ENCODE results near the gene TVP23B. TPM values are rescaled to one million over a fixed set of nuclear protein-coding genes. Genes with fewer than 3 reads are reported as not detected.
"Not testable (repeated sequence)": the region's sequence is repeated elsewhere in the genome, so short reads cannot be mapped to it uniquely, and the experiment has no call there.

Gene TVP23B
- total and polyA plus RNA-seq, 2 donors, result 32.2 to 35.8 TPM

DNA sequence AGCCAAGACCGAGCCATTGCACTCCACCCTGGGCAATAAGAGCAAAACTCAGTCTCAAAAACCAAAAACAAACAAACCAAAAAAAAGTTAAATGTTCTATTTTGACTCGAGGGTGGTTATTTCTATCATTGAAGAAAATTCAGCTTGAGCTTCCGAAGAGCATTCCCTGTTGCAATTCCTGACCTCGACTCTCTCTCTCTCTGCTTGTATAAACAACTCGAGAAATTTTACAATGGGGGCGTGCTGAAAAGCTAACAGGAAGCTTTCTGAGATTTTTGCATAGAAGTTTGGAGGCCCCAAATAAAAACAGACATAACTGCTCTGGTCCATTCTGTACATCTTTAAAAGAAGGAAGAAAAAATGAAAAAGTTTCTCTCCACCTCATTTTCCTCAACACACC, 33.5 kb upstream of the TVP23B start:
- not testable (repeated sequence) for H3K9me3 ChIP-seq (ENCODE audit: control insufficient read depth in 2 of 2, insufficient read depth in 1 of 2, low read length in 1 of 2); H3K4me3 ChIP-seq (ENCODE audit: low read length in 2 of 2); H3K27me3 ChIP-seq (ENCODE audit: control insufficient read depth in 2 of 2, insufficient read depth in 1 of 2, low read length in 1 of 2); DNase-seq (ENCODE audit: low read depth in 6 of 9, low spot score in 9 of 9); H3K27ac ChIP-seq (ENCODE audit: low read depth in 1 of 2, low read length in 1 of 2); H3K4me1 ChIP-seq (ENCODE audit: control insufficient read depth in 2 of 2, insufficient read depth in 2 of 2, low read length in 2 of 2); H3K36me3 ChIP-seq (ENCODE audit: control insufficient read depth in 2 of 2, insufficient read depth in 2 of 2, low read length in 1 of 2)
- 94% methylated on average over 6 of the region's 6 CpGs for WGBS

DNA sequence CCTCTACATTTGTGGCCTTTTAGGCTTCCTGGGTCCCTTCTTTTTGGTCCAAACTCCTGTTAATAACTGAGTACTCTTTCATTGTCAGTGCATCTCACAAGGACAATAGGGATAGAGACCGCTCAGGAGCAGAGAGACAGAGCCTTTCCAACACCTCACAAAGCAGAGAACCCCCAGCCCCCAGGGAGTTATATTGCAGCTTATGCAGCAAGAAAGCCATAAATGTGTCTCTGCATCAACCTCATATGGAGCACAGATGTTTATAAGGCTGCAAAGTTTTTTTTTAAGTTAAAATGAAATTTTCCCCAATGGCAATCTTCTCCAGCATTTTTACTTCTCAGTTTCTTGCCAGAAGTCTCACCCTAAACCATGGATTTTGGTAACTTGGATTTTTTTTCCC, 30.7 kb upstream of the TVP23B start:
- H3K27ac ChIP-seq (ENCODE audit: low read depth in 1 of 2, low read length in 1 of 2); DNase-seq (ENCODE audit: low read depth in 6 of 9, low spot score in 9 of 9); H3K9me3 ChIP-seq (ENCODE audit: control insufficient read depth in 2 of 2, insufficient read depth in 1 of 2, low read length in 1 of 2); H3K4me3 ChIP-seq (ENCODE audit: low read length in 2 of 2); H3K36me3 ChIP-seq (ENCODE audit: control insufficient read depth in 2 of 2, insufficient read depth in 2 of 2, low read length in 1 of 2); H3K27me3 ChIP-seq (ENCODE audit: control insufficient read depth in 2 of 2, insufficient read depth in 1 of 2, low read length in 1 of 2); H3K4me1 ChIP-seq (ENCODE audit: control insufficient read depth in 2 of 2, insufficient read depth in 2 of 2, low read length in 2 of 2): not testable (repeated sequence)
- 95% methylated on average over 1 of the region's 1 CpG for WGBS

- not testable (repeated sequence) for H3K27ac ChIP-seq (ENCODE audit: low read depth in 1 of 2, low read length in 1 of 2); H3K9me3 ChIP-seq (ENCODE audit: control insufficient read depth in 2 of 2, insufficient read depth in 1 of 2, low read length in 1 of 2); H3K4me3 ChIP-seq (ENCODE audit: low read length in 2 of 2); H3K36me3 ChIP-seq (ENCODE audit: control insufficient read depth in 2 of 2, insufficient read depth in 2 of 2, low read length in 1 of 2); DNase-seq (ENCODE audit: low read depth in 6 of 9, low spot score in 9 of 9); H3K4me1 ChIP-seq (ENCODE audit: control insufficient read depth in 2 of 2, insufficient read depth in 2 of 2, low read length in 2 of 2); H3K27me3 ChIP-seq (ENCODE audit: control insufficient read depth in 2 of 2, insufficient read depth in 1 of 2, low read length in 1 of 2)
- WGBS, result 92% methylated on average over 5 of the region's 6 CpGs
These were observed 27.1 kb upstream of the TVP23B start for GRCh38 chr17:18753829-18754409.

DNA sequence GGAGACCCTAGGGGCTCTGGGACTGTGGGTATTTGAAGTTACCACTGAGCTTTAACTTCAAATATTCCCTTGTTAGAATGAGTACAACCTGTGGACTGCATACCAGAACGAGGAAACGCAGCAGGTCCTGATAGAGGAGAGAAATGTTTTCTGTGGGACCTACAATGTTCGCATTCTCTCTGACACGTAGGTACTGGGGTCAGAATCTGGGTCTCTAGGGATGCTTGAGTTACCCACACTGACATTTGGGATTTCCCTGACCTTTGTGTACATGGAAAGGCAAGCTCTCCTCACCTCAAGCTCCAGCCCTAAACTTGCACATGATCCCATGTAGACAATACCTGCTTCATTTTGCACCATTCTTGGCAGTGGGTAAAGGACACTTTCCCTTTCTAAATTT, 25.0 kb upstream of the TVP23B start:
- H3K27me3 ChIP-seq (ENCODE audit: control insufficient read depth in 2 of 2, insufficient read depth in 1 of 2, low read length in 1 of 2); H3K4me1 ChIP-seq (ENCODE audit: control insufficient read depth in 2 of 2, insufficient read depth in 2 of 2, low read length in 2 of 2); DNase-seq (ENCODE audit: low read depth in 6 of 9, low spot score in 9 of 9); H3K4me3 ChIP-seq (ENCODE audit: low read length in 2 of 2); H3K27ac ChIP-seq (ENCODE audit: low read depth in 1 of 2, low read length in 1 of 2); H3K9me3 ChIP-seq (ENCODE audit: control insufficient read depth in 2 of 2, insufficient read depth in 1 of 2, low read length in 1 of 2); H3K36me3 ChIP-seq (ENCODE audit: control insufficient read depth in 2 of 2, insufficient read depth in 2 of 2, low read length in 1 of 2): not testable (repeated sequence)
- WGBS, result 94% methylated on average over 4 of the region's 4 CpGs

- H3K4me1 ChIP-seq (ENCODE audit: control insufficient read depth in 2 of 2, insufficient read depth in 2 of 2, low read length in 2 of 2); H3K27me3 ChIP-seq (ENCODE audit: control insufficient read depth in 2 of 2, insufficient read depth in 1 of 2, low read length in 1 of 2); H3K27ac ChIP-seq (ENCODE audit: low read depth in 1 of 2, low read length in 1 of 2); DNase-seq (ENCODE audit: low read depth in 6 of 9, low spot score in 9 of 9); H3K4me3 ChIP-seq (ENCODE audit: low read length in 2 of 2); H3K36me3 ChIP-seq (ENCODE audit: control insufficient read depth in 2 of 2, insufficient read depth in 2 of 2, low read length in 1 of 2); H3K9me3 ChIP-seq (ENCODE audit: control insufficient read depth in 2 of 2, insufficient read depth in 1 of 2, low read length in 1 of 2): not testable (repeated sequence)
- 93% methylated on average over 8 of the region's 8 CpGs for WGBS
These were observed 23.5 kb upstream of the TVP23B start for GRCh38 chr17:18757368-18758044.

DNA sequence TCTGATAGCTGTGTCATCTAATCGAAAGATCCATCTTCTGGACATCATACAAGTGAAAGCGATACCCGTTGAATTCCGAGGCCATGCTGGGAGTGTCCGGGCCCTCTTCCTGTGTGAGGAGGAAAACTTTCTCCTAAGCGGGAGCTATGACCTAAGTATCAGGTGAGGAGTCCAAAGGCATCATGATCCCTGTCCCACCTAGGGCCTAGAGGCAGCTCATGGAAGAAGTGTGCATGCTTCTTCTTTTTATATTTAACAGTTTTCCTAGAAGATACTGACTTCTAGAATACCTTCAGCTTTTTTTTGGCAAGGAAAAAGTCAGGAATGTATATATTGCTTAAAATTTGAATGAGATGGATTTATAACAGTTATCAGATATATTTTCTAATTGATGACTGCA, 22.6 kb upstream of the TVP23B start:
- WGBS, result 95% methylated on average over 1 of the region's 6 CpGs
- H3K27ac ChIP-seq (ENCODE audit: low read depth in 1 of 2, low read length in 1 of 2); DNase-seq (ENCODE audit: low read depth in 6 of 9, low spot score in 9 of 9); H3K27me3 ChIP-seq (ENCODE audit: control insufficient read depth in 2 of 2, insufficient read depth in 1 of 2, low read length in 1 of 2); H3K4me1 ChIP-seq (ENCODE audit: control insufficient read depth in 2 of 2, insufficient read depth in 2 of 2, low read length in 2 of 2); H3K36me3 ChIP-seq (ENCODE audit: control insufficient read depth in 2 of 2, insufficient read depth in 2 of 2, low read length in 1 of 2); H3K4me3 ChIP-seq (ENCODE audit: low read length in 2 of 2); H3K9me3 ChIP-seq (ENCODE audit: control insufficient read depth in 2 of 2, insufficient read depth in 1 of 2, low read length in 1 of 2): not testable (repeated sequence)

- 98% methylated on average over 6 of the region's 6 CpGs for WGBS
- not testable (repeated sequence) for H3K36me3 ChIP-seq (ENCODE audit: control insufficient read depth in 2 of 2, insufficient read depth in 2 of 2, low read length in 1 of 2); H3K4me3 ChIP-seq (ENCODE audit: low read length in 2 of 2); H3K9me3 ChIP-seq (ENCODE audit: control insufficient read depth in 2 of 2, insufficient read depth in 1 of 2, low read length in 1 of 2); H3K27me3 ChIP-seq (ENCODE audit: control insufficient read depth in 2 of 2, insufficient read depth in 1 of 2, low read length in 1 of 2); H3K4me1 ChIP-seq (ENCODE audit: control insufficient read depth in 2 of 2, insufficient read depth in 2 of 2, low read length in 2 of 2); H3K27ac ChIP-seq (ENCODE audit: low read depth in 1 of 2, low read length in 1 of 2); DNase-seq (ENCODE audit: low read depth in 6 of 9, low spot score in 9 of 9)
These were observed 20.8 kb upstream of the TVP23B start for GRCh38 chr17:18760221-18760620.

GRCh38 chr17:18770572-18770971, 10.4 kb upstream of the TVP23B start:
- not testable (repeated sequence) for H3K27me3 ChIP-seq (ENCODE audit: control insufficient read depth in 2 of 2, insufficient read depth in 1 of 2, low read length in 1 of 2); H3K27ac ChIP-seq (ENCODE audit: low read depth in 1 of 2, low read length in 1 of 2); H3K9me3 ChIP-seq (ENCODE audit: control insufficient read depth in 2 of 2, insufficient read depth in 1 of 2, low read length in 1 of 2); H3K36me3 ChIP-seq (ENCODE audit: control insufficient read depth in 2 of 2, insufficient read depth in 2 of 2, low read length in 1 of 2); DNase-seq (ENCODE audit: low read depth in 6 of 9, low spot score in 9 of 9); H3K4me3 ChIP-seq (ENCODE audit: low read length in 2 of 2)
- 88% methylated on average over 4 of the region's 4 CpGs for WGBS
- H3K4me1 ChIP-seq (ENCODE audit: control insufficient read depth in 2 of 2, insufficient read depth in 2 of 2, low read length in 2 of 2), result peaks cover 0 to 16% of the 10 kb centered on the region in 2 donors

GRCh38 chr17:18771066-18771465, 9.9 kb upstream of the TVP23B start:
- H3K36me3 ChIP-seq (ENCODE audit: control insufficient read depth in 2 of 2, insufficient read depth in 2 of 2, low read length in 1 of 2); DNase-seq (ENCODE audit: low read depth in 6 of 9, low spot score in 9 of 9); H3K4me3 ChIP-seq (ENCODE audit: low read length in 2 of 2); H3K9me3 ChIP-seq (ENCODE audit: control insufficient read depth in 2 of 2, insufficient read depth in 1 of 2, low read length in 1 of 2); H3K27ac ChIP-seq (ENCODE audit: low read depth in 1 of 2, low read length in 1 of 2); H3K27me3 ChIP-seq (ENCODE audit: control insufficient read depth in 2 of 2, insufficient read depth in 1 of 2, low read length in 1 of 2): not testable (repeated sequence)
- peaks cover 0 to 16% of the 10 kb centered on the region in 2 donors for H3K4me1 ChIP-seq (ENCODE audit: control insufficient read depth in 2 of 2, insufficient read depth in 2 of 2, low read length in 2 of 2)
- 63% methylated on average over 4 of the region's 4 CpGs for WGBS
